ENCODE results near the gene ZNF664.
"Not testable (repeated sequence)": the region's sequence is repeated elsewhere in the genome, so short reads cannot be mapped to it uniquely, and the experiment has no call there.

ZNF664 gene

DNA sequence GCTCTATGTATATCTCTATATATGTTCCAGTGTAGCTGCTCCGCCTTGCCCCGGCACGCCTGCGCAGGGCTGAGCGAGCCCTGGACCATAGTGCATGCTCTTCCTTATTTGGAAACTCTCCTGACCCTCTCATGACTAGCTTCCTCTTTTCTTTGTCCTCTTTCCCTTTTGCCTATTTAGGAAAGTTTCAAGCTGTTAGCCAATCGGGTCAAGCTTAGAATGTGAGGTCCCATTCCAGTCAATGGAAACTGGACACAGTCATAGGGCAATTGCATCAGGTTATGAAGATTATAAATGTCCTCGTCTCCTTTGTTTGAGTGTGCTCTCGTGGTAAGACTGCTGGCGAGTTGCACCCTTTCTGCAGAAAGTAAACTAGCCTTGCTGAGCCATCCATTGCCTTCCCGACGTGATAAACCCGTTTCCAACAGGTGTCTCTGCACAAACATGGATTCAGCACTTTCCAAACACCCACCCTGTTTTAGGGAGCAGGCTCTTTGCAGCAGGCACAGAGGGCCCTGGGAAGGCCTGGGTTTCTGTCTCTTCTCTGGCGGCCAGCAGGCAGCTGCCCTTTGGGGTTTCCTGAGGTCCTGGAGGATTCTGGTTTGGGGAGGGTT lies 31.3 kb upstream of the ZNF664 start:
- no peak for DNase-seq

- DNase-seq: no peak
Observed at GRCh38 chr12:123942238-123942653, 30.8 kb upstream of the ZNF664 start.

DNA sequence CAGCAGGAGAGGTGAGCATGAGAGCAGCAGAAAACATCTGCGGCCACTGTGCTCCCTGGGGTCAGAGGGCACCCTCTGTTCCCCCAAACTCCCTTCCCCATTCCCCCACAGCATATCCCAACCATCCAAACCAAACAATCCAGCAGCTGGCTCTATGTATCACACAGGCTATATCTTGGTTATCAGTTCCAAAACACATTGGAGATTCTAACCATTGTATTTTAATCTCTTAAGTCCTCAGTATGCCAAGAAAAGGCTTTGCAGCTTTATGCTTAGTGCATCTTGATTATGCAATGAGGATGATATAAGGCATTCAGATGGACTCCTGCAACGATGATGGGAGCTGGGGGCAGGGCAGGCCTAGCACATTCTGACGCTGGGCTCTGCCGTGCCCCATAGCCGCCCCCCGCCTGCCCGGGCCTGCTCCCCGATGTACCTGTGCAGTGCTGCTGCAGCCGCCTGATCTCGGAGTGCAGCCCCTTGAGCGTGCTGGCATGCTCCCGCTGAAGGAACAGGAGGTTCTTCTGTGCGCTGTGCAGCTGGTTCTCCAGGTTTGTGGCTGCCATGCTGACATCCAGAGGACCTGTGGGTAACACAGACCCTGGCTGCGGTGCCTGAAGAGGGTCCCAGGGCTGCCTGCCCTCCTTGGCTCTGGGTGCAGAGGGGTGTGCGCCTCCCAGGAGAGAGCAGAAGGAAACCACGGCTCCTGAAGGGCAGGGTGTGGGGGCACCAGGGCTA lies 29.9 kb upstream of the ZNF664 start:
- no peak for DNase-seq

- no peak for DNase-seq
Observed at GRCh38 chr12:123943816-123944215, 29.2 kb upstream of the ZNF664 start.

DNA sequence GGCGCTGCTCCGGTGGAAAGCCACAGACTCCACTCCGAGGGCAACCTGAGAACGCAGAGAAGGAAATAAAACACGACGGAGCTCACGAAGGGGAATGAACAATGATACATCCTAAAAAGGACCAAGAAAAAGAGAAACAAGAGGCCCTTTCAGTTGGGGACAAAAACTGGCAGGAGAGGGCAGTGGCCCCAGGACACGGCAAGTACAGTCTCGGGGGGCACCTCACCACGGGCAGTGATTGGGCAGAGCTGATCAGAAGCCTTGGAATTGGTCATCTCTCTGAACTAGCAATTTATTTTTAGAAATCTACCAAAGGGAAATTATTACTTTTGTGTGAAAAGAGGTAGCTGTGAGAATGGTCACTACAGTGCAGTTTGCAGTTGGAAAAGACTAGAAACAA lies 28.3 kb upstream of the ZNF664 start:
- no peak for DNase-seq

DNA sequence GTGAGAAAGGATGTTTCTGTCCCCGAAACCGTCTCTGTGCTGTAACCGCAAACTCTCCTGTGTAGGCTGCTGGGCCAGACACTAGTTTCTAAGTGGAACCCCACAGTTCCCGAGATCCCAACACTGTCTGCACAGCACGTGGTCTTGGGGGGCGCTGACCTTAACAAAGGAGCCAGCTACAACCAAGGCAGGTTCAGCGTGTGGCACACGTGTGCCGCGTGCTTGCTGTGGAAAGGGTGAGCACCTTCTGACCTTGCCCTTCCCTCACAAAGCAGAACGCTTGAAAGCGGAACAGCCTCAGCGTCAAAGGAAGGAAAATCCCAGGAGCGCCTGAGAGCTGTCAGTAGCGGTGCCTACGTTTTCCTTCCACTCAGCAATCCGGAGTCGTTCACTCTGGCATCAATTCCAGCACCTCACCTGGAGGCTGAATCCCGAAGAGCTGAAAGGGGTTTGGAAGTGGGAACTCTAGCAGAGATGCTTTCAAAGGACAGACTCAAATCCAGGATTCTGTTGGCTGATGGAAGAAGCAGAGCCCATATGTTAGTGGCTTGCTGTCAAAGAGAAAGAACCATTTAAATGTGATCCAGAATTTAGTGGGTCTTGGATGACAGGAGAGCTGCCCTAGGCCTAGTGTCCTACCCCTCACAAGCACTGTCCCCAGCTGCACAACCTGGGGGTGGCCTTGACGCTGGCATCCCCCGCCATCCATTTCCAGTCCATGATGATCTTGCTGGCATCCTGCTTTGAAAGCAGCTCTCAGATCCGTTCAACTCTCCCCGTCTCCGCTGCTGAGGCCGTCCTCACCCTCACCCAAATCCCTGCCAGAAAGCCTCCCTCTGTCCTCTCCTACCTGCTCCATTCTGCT lies 27.5 kb upstream of the ZNF664 start:
- no peak for DNase-seq

DNA sequence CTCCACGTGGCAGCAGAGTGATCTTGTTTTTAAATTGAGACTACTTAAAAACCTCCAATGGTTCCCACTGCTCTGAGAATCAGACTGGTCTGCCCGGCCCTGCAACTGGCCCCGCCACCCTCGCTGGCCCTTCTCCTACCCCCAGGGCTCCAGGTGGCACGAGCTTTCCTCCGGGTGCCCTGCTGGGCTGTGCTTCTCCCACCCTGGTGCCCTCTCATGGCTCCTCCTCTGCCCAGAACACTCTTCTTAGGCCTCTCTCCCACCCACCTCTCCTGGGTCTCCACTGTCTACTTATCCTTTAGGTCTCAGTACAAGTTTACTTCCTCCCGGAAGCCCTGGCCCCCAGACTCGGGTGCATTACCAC lies 26.9 kb upstream of the ZNF664 start:
- DNase-seq: no peak

- not testable (repeated sequence) for DNase-seq
Observed at GRCh38 chr12:123946516-123947505, 26.2 kb upstream of the ZNF664 start.

DNA sequence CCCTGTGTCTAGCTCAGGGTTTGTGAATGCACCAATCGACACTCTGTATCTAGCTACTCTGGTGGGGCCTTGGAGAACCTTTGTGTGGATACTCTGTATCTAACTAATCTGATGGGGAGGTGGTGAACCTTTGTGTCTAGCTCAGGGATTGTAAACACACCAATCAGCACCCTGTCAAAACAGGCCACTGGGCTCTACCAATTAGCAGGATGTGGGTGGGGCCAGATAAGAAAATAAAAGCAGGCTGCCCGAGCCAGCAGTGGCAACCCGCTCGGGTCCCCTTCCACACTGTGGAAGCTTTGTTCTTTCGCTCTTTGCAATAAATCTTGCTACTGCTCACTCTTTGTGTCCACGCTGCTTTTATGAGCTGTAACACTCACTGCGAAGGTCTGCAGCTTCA lies 25.5 kb upstream of the ZNF664 start:
- not testable (repeated sequence) for DNase-seq

DNA sequence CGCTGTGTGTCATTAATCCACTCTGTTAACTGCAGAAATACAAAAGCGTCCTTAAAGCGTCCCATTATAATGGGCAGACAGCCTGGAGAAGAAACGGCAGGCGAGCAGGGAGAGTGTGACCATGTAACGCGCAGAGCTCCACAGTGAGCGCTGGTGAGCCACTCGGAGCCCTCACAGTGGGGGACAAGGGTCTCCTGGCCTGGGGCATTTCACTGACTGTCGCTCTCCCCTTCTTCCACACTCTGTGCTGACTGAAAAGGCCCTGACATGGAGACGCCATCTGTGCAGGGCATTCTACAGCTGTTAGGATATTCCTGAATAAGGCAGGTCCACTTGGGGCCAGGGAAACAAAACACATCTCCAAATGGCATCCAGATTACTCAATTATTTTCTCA lies 24.6 kb upstream of the ZNF664 start:
- no peak for DNase-seq

GRCh38 chr12:123948796-123949769 lies 23.9 kb upstream of the ZNF664 start:
- no peak for DNase-seq

- DNase-seq: no peak
Observed at GRCh38 chr12:123949770-123950165, 23.2 kb upstream of the ZNF664 start.

- no peak for DNase-seq
Observed at GRCh38 chr12:123950476-123951349, 22.3 kb upstream of the ZNF664 start.

DNA sequence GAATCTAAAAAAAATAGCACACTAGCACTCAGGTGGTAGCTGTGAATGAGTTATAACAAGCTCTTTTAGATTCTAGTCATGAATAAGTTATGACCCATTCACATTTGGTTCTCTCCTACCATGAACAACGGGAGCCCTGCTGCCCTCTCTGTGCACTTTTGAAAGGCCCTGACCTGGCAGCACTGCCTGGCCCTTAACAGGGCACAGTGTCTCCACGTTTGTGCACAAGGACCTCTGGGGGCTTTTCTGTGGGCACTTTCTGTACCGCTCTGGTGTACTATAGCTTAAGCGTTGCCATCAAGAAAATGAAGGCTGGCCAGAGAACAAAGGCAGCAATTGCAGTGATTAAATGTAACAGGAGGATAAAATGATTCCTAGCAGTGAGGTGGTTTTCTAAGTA lies 21.5 kb upstream of the ZNF664 start:
- DNase-seq: no peak

GRCh38 chr12:123952037-123952436 lies 21.0 kb upstream of the ZNF664 start:
- DNase-seq: no peak

GRCh38 chr12:123954647-123955350 lies 18.2 kb upstream of the ZNF664 start:
- no peak for DNase-seq

DNA sequence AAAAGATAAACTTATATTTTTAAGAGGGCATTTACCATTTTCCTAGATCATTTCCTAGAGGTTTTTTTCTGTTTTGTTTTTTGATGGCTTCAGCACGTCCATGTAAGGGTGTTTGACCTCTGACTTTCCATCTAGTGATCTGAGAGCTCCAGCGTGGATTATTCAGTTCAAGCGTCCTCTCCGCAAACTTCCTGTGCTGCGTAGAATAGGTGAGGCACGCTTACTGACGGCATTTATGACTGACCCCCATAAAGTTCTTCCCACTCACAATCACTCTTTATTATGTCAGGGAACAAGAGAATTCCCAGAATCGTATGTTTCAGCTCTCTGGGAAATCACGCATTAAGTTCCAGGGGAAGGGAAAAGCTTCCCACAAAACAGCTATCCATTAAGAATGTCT lies 16.8 kb upstream of the ZNF664 start:
- DNase-seq: no peak

- no peak for DNase-seq
Observed at GRCh38 chr12:123957196-123957595, 15.8 kb upstream of the ZNF664 start.

DNA sequence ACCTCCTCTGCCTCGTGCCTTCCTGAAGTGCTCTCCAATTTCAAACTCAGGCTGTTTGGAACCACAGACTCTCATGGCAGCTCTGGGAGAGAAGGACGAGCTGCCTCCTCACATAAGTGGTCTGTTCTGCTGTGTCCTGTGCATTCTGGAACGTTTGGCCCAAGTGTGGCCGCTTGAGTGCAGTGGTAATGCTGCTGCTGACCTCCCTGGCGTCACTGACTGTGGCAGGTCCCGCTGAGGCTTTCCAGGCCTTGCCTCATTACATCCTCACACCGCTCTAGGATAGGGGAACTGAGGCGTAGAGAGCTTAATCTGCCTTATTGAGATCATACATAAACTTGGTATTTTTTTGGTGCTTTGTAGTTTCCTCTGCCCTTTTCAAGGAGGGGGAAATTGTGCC lies 14.6 kb upstream of the ZNF664 start:
- no peak for DNase-seq

DNA sequence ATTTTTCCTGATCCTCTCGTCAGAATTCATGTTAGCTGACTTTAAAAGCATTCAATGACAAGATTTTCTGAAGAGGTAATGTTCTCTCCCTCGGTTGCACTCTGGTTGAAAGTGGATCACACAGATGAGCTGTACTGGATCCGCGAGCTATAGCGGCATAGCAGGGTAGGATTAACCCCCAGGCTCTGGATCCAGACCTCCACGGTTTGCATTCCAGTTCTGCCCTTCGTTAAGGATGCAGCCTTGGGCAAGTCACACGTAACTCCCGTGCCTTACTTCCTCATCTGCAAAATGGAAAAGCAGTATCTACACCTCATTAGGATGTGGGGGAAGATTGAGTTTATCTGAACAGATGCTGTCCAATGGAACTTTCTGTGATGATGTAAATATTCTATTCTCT lies 14.1 kb upstream of the ZNF664 start:
- DNase-seq: no peak
